GM18909 (cell line): ENCODE results near the gene NUBPL.
"Not testable (repeated sequence)": the region's sequence is repeated elsewhere in the genome, so short reads cannot be mapped to it uniquely, and the experiment has no call there.

Source experiments
- ATAC-seq: cut with Tn5 transposase; IDR thresholded peaks from one replicate; pipeline ENCODE4 v1.9.1; 2021; ENCODE audit warnings: mild to moderate bottlenecking; ENCODE audit not compliant: unreplicated experiment, poor library complexity

NUBPL gene

DNA sequence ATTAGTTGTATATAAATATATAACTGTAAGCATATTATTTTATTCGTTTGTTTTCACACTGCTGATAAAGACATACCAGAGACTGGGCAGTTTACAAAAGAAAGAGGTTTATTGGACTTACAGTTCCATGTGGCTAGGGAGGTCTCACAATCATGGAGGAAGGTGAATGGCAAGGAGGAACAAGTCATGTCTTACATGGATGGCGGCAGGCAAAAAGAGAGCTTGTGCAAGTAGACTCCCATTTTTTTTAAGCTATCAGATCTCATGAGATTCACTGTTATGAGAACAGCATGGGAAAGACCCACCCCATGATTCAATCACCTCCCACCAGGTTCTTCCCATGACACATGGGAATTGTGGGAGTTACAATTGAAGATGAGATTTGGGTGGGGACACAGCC is 294.8 kb downstream of the NUBPL start:
- not testable (repeated sequence) for ATAC-seq

DNA sequence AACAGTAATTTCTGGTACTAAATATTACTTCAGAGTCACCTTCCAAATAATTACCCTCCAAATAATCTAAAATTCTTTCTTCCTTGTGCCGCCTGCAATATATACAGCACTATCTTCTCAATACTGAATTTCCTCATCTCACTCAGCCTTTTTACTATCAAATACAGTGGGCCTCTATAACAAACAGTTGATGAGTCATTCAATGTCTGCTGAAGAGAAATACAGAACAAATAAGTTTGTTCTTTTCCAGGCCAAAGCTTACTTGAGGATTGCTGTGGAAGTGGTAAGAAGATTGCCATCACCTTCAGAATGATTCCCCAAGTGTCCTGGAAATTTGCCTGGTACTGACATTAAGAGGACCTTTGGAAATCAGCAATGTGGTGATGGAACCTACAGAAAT is 297.7 kb downstream of the NUBPL start:
- no peak for ATAC-seq

DNA sequence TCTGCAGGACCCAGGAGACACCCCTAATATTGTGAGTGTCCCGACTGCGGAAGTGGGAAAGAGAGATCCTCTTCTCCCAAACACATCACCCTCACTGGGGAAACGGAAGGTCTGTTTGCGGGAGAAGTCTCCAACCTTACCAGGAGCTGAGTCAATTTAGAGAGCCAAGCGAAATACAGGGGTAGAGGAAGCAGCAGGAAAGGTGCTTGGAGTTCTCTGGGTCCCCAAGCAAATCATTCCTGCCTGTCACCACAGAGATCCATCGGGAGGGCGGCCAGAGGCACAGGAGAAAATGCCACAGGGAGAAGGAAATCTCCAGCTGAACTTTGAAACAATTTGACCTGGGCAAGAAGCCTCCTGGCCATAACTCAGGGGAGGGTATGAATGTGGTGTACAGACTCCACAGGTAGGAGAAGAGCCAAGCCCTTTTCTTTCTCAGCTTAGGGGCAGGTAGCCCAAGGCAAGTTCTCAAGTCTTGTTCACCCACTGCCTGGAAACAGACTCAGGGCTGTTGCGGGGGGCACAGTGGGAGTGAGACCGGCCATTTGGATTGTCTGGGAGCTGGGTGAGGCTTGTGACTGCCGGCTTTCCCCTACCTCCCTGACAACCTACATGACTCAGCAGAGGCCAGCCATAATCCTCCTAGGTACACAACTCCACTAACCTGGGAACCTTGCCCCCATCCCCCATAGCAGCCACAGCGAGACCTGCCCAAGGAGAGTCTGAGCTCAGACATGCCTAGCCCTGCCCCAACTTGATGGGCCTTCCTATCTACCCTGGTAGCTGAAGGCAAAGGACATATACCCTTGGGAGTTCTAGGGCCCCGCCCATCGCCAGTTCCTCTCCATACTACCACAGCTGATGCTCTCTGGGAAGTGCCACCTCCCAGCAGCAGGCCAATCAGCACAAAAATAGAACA is 304.0 kb downstream of the NUBPL start:
- no peak for ATAC-seq

DNA sequence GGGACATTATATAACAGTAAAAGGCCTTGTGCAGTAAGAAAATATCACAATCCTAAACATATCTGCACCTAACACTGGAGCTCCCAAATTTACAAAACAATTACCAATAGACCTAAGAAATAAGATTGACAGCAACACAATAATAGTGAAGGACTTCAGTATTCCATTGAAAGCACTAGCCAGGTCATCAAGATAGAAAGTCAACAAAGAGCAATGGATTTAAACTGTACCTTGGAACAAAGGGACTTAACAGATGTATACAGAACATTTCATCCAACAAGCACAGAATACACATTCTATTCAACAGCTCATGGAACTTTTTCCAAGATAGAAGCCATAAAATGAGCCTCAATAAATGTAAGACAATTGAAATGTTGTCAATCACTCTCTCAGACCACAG is 306.4 kb downstream of the NUBPL start:
- no peak for ATAC-seq

DNA sequence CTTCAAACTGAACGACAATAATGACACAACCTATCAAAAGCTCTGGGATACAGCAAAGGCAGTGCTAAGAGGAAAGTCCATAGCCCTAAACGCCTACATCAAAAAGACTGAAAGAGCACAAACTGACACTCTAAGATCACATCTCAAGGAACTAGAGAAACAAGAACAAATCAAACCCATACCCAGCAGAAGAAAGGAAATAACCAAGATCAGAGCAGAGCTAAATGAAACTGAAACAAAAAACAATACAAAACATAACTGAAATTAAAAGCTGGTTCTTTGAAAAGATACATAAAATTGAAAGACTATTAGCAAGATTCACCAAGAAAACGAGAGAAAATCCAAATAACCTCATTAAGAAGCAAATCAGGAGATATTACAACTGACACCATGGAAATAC is 306.9 kb downstream of the NUBPL start:
- not testable (repeated sequence) for ATAC-seq

DNA sequence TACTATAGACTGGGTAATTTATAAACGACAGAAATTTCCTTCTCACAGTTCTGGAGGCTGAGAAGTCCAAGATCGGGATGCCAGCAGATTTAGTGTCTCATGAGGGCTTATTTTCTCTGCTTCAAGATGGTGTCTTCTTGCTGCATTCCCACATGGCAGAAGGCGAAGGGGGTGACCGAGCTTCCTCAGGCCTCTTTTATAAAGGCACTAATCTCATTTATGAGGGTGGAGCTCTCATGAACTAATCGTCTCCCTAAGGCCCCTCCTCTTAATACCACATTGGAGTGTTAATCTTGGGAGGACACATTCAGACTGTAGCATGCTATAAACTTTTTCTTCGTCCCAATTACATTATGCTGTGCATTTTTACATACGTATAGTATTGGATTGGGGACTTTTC is 315.5 kb downstream of the NUBPL start:
- ATAC-seq, result no peak

DNA sequence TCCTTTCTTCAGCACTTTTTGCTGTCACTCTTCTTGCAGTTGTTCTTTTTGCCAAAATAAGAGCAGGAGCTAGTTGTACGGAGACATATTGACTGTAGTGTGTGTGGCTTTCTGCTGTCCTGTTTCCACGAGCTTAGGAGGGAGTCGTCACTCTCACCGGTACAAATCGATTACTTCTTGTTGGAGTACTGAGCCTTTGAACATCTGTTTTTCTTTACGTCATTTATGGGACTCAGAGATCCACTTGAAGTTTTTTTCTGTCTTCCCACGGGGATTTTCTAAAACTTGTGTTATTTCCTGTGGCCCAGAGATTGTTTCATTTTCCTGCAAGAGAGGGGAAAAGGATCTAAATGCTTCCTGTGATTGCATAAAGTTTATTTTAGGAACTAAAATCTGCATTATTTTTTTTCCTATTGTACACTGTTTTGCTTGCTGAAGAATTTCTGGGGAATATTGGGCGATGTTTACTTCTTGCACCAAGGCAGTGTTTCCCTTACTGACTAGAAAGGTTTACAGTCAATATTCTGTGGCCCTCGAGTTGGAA is 316.1 kb downstream of the NUBPL start:
- ATAC-seq, result no peak

DNA sequence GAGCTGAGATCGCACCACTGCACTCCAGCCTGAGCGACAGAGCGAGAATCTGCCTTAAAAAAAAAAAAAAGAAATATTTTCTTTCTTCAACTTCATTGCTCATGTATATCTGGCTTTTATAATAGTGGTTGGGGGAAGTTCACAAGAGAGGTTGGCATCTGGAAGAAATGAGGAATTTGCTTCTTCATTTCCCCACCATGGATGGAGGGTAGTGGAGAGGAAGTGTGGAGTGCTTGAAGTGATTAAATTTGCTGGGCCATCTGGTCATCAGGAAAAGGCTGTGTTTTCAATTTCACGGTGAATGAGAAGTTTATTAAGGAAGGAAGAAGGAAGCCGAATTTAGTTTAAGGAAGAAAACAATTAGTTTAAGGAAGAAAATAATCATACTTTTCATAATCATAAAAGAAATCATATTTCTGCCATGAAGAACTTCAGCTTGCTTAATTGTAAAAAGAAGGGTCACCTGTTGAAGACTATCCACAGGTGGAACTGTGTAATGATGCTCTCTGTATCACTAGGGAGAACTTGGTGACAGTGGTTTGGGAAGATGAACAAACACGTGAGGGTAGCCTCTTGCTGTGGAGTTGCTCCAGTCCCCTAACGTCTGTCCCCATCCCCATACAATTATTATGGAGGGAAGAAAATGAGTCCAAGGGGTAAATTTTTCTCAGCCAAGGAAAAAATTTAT is 318.6 kb downstream of the NUBPL start:
- ATAC-seq, result no peak

DNA sequence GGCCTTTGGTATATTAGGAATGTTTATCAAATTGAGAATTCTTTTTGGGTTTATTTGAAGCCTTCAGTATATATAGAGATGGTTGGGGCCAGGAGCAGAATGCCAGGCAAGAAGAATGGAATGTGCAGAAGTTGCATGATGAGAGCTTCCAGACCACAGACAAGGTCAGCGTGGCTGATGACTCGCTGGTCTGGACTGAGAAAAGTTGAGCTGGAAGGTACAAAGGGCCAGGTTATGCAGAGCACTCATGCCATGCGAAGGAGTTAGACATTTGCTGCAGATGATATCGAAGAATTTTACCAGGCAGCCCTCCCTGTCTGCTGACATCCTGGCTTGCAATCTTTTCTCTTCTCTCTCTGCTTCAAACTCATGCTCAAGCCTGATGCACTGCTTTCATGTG is 319.7 kb downstream of the NUBPL start:
- no peak for ATAC-seq

DNA sequence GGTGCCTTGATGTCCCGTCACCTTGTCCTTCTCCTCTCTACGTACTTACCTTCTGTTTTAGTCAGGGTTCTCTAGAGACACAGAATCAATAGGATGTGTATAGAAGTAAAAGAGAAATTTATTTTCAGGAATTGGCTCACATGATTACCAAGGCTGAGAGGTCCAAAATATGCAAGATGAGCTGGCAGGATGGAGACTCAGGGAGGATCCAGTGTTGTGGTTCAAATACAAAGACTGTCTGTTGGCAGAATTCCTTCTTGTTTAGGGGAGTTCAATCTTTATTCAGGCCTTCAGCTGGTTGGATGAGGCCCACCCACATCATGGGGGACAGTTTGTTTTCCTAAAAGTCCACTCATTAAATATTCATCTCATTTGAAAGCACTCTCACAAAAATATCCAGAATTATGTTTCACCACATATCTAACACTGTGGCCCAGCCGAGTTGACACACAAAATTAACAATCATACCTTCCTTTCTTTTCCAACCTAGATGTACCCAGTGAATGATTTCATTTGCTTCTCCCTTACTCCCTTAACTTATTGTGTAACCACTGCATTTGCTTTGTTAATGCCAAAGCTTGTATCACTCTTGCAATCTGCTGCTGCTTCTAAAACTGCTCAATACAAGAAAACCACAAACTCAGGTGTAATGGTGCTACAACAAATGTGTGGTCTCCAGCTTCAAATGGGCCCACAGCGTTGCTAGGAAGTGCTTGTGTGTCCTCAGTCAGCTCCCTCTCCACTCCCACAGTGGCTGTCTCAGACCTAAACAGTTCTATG is 320.5 kb downstream of the NUBPL start:
- ATAC-seq, result no peak

DNA sequence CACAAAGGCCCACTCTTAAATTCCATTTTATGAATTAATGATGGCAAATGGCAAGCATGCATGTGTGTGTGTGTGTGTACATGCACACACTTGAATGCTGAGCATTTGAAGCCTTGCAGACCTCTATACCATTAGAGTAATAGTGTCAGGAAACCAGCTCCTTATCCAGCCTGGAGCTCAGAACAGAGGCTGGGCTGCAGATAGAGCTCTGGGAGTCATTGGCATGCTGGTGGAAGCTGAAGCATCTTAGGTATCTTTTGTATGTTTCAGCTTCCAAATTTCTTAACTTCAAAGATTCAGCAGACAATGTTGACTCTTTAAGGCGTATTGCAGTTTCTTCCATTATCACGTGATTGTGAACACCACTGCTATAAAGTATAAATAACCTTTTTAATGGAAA is 323.0 kb downstream of the NUBPL start:
- no peak for ATAC-seq

DNA sequence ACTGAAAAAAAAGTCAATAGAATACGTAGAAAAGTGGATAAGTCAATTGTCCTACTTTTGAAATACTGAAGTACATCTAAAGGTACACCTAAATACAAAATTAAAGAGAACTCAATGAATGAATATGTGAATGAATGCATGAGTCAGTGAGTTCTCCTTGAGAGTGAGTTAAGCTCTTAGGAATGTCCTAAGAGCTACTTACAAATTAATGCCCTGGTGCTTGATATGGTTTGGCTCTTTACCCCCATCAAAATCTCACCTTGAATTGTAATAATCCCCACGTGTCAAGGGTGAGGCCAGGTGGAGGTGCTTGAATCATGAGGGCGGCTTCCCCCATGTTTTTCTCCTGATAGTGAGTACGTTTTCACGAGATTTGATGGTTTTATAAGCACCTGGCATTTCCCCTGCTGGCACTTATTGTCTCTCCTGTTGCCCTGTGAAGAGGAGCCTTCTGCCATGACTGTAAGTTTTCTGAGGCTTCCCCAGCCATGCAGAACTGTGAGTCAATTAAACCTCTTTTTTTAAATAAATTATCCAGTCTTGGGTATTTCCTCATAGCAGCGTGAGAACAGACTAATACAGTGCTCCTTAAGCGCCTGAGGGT is 323.7 kb downstream of the NUBPL start:
- ATAC-seq, result no peak

DNA sequence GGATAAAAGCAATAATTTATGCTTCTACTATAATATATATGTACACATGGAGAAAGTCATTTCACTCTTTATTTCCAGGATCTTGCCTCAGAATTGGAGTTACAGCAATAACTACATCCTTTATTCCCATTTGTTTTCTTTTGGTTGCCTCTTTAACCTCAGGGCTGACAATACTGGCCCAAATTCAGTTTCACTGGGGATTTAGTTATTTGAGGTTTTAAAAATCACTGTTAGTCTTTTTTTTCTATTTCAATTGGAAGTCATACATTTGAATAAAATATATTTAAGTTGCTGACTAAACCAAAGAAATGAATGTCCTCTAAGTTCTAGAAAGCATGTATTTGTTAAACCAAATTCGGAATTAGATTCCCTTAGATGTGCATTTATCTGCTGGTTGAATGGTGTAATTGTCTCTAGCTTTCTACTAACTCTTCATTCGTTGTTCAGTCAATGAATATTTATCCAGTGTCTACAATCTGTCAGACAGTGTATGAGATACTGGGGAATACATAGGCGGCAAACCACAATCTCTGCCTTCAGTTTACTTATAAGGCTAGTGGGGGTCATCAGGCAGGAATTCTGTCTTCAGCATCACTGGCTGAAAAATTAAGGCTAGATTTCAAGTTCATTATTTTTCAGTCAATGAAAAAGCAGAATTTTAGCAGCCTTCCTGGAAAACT is 325.1 kb downstream of the NUBPL start:
- no peak for ATAC-seq

DNA sequence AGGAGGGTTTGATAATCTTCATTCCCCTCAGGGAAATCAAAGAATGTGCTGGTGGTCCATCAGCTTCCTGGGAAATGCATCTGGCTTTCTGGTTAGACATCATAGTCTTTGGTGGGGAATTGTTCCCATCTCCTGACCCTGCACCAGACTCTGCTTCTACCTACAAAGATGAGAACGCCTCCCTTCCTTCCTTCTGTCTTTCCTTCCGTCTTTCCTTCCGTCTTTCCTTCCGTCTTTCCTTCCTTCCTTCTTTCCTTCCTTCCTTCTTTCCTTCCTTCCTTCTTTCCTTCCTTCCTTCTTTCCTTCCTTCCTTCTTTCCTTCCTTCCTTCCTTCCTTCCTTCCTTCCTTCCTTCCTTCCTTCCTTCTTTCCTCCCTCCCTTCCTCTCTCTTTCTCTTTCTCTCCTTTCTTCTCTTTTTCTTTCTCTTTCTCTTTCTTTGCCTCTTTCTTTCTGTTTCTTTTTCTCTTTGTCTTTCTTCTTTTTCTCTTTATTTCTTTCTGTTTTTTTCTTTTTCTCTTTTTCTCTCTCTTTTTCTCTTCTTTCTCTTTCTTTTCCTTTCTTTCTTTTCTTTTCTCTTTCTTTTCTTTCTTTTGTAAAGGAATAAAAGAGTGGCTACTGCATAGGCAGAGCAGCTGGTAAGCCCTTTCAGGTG is 326.9 kb downstream of the NUBPL start:
- no peak for ATAC-seq

DNA sequence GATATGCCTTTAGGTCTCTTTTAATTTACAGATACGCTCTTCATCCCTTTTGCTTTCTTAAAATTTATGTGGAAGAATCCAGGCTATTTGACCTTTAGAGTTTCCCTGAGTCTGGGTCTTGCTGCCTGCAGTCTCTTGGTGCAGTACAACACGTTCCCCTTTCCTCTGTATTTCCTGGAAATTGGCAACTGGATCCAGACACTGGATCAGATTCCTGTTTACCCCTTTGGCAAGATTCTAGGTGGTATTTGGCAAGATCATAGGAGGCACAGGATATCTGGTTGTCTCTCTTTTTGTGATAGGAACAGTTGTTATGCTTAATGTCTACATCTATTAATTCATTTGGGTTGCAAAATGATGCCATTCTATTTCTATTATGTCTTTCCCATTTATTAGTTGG is 328.1 kb downstream of the NUBPL start:
- no peak for ATAC-seq

DNA sequence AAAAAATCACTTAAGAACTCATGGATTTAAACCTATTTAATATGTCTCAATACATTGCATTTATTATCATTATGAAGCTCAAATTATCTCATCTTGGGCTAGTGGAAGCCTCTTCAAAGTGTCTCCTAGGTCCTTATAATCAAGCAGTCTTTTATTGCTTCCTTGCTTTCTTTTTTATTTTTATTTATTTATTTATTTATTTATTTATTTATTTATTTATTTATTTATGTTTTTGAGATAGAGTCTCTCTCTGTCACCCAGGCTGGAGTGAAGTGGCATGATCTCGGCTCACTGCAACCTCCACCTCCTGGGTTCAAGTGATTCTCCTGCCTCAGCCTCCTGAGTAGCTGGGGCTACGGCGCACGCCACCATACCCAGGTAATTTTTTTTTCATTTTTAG is 329.0 kb downstream of the NUBPL start:
- ATAC-seq, result not testable (repeated sequence)

DNA sequence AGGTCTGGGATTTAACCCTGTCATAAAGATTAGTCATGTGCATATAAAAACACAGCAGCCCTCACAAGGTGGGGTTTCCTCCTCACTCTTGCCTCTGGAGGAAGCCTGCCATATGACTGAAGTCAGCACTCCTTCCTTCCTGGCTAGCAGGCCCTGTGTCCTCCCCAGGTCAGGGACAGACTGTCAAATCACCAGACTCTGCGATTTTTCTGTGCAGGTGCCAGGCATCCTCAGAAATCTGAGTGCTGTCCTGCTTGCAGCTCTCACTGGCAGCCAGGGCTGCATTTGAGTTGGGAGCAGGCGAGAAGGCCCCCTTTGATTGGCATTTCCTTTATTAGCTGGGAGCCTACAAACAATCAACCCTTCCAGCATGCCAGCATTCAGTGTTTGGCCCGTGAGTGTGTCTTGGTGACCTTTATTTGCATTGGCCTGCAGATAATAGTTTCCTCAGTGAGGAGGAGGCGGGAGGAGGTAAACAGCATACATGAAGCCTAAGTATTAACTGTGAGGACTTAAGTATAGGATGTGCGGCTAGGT is 332.1 kb downstream of the NUBPL start:
- no peak for ATAC-seq

DNA sequence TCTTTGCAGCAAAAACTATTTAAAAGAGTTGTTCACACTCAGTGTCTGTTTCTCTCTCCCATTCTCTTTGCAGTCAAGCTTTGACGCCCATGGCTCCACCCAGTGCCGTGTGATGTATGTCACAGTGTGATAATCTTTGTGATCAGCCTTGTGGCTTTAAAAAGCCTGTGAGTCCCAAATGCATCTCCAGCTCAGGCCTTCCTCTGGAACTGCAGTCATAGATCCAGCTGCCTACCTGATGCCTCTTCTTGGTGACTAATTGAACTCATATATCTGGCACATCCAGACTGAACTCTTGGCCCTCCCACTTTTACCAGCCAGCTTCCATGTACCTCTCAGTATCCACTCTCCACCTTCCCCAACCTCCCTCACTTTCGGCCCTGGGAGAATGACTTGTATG is 333.1 kb downstream of the NUBPL start:
- ATAC-seq, result no peak

DNA sequence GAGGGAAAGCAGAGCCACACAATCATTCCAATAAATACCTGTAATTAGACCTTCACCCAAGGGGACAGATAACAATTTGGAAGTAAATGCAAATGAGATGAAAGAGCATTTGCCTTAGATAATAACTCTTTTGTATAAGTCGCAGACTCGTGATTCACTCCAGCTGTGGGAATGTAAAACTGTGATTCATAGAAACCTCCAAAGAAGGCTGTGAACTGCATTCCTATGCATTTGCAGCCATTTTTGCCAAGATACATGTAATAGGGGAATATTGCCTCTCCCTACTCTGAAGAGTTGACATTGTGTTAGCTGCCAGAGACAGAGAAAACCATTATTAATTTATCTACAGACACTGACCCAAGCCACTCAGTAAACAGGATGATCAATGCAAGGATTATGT is 334.0 kb downstream of the NUBPL start:
- no peak for ATAC-seq
